ENCODE results near the gene YWHAQ.

- TF ChIP-seq CTCF (IDR thresholded peaks at IDR 0.05), result no peak
- peak in 2 of 4 donors; percentile 20 to 36 for TF ChIP-seq POLR2AphosphoS5 (IDR thresholded peaks at IDR 0.05)
- no peak for TF ChIP-seq EP300 (IDR thresholded peaks at IDR 0.05)
Observed at GRCh38 chr2:9639000-9639602, 8.3 kb upstream of the YWHAQ start.
